GM12878 (cell line): ENCODE data around the gene PRSS12. TPM values are rescaled to one million over a fixed set of nuclear protein-coding genes. Genes with fewer than 3 reads are reported as not detected.

ENCODE experiments used
- ATAC-seq: fragments of 200-7000 bp; cut with Tn5 transposase; 3 replicates; pipeline ENCODE4 v1.9.1; 2020; ENCODE audit warnings: mild to moderate bottlenecking, moderate library complexity
- BruUV-seq: library from RNA; stranded (reverse); fragments of 400-500 nt; replicated peaks from 2 replicates; lab custom pipeline; 2021; lab: Mats Ljungman, UMichigan
- CTCF ChIA-PET: fragments of 300-600 bp; sonication (Branson Sonifier 250); formaldehyde crosslinking; extraction: SDS; loops from one replicate; lab custom pipeline; 2021; ENCODE audit warnings: inconsistent platforms; lab: Yijun Ruan, JAX
- POLR2A ChIA-PET: fragments of 350-600 bp; formaldehyde crosslinking; extraction: SDS; loops from one replicate; lab custom pipeline; 2021; ENCODE audit warnings: inconsistent platforms; lab: Charles Lee
- RAD21 ChIA-PET: fragments of 300-600 bp; sonication (Branson Sonifier 250); formaldehyde crosslinking; loops from one replicate; lab custom pipeline; 2023; ENCODE audit warnings: antibody characterized with exemption; ENCODE audit not compliant: unreplicated experiment; lab: Charles Lee
- SMC1A ChIA-PET: fragments of 300-600 bp; sonication (Branson Sonifier 250); formaldehyde crosslinking; loops from one replicate; lab custom pipeline; 2023; ENCODE audit not compliant: unreplicated experiment, uncharacterized antibody; lab: Charles Lee
- DNase-seq: peaks from one replicate; pipeline ENCODE4 v3.0.0-alpha.2; 2011; ENCODE audit warnings: low read depth, low spot score
- FAIRE-seq: peaks from 3 replicates; lab custom pipeline; 2011; peaks lifted over from hg19 to GRCh38; lab: Jason Lieb, UNC
- H2AFZ ChIP-seq: 2 replicates; pipeline ENCODE4 v1.6.0; 2011; ENCODE audit warnings: low read depth, low read length, control low read depth; ENCODE audit not compliant: control insufficient read depth
- H3K27ac ChIP-seq: 2 replicates; pipeline ENCODE4 v1.5.1; 2011; ENCODE audit warnings: control low read depth; ENCODE audit not compliant: control insufficient read depth, insufficient read depth
- H3K27me3 ChIP-seq, 2 experiments: replicated peaks in 1 of 2; 2 replicates each; pipeline versions ENCODE4 v1.6.0 to v1.6.1; 2011; ENCODE audit warnings: low read length in 1 of 2; ENCODE audit not compliant: control insufficient read depth in 2 of 2, insufficient read depth in 2 of 2
- H3K36me3 ChIP-seq, 2 experiments: 2 replicates each; pipeline ENCODE4 v1.5.1; 2011; ENCODE audit warnings: low read length in 1 of 2; ENCODE audit not compliant: control insufficient read depth in 2 of 2, insufficient read depth in 2 of 2
- H3K4me1 ChIP-seq: 2 replicates; pipeline ENCODE4 v1.6.1; 2011; ENCODE audit warnings: mild to moderate bottlenecking, low read length, moderate library complexity, mixed read lengths; ENCODE audit not compliant: control insufficient read depth, insufficient read depth
- H3K4me2 ChIP-seq: 2 replicates; pipeline ENCODE4 v1.6.0; 2011; ENCODE audit warnings: control low read depth; ENCODE audit not compliant: control insufficient read depth, insufficient read depth
- H3K4me3 ChIP-seq: fragments of 200-600 bp; sonication (generic); 2 replicates; pipeline ENCODE4 v1.5.1; 2016
- H3K79me2 ChIP-seq: 2 replicates; pipeline ENCODE4 v1.6.0; 2011; ENCODE audit warnings: low read length; ENCODE audit not compliant: control insufficient read depth, insufficient read depth
- H3K9ac ChIP-seq: 2 replicates; pipeline ENCODE4 v1.8.0; 2011; ENCODE audit warnings: low read length, control low read depth, mixed read lengths; ENCODE audit not compliant: control insufficient read depth, insufficient read depth
- H3K9me3 ChIP-seq: replicated peaks from 3 replicates; pipeline ENCODE4 v1.5.1; 2011; ENCODE audit warnings: mild to moderate bottlenecking, low read length; ENCODE audit not compliant: control insufficient read depth, insufficient read depth
- H4K20me1 ChIP-seq: 2 replicates; pipeline ENCODE4 v1.6.0; 2011; ENCODE audit not compliant: control insufficient read depth, insufficient read depth
- CHD1 ChIP-seq: IDR thresholded peaks from 2 replicates; pipeline ENCODE4 v1.6.1; 2012; ENCODE audit warnings: low read depth, low read length, improper control_type of control experiment
- EED ChIP-seq: sonication (generic); IDR thresholded peaks from 2 replicates; pipeline ENCODE4 v1.6.1; 2016; ENCODE audit warnings: antibody characterized with exemption, low read depth
- JUND ChIP-seq: IDR thresholded peaks from 2 replicates; pipeline ENCODE4 v1.6.1; 2012; ENCODE audit warnings: low read depth, mild to moderate bottlenecking, low read length, improper control_type of control experiment, moderate library complexity
- MTA2 ChIP-seq: fragments of 450-650 bp; IDR thresholded peaks from 2 replicates; pipeline ENCODE4 v1.6.1; 2016; ENCODE audit warnings: low read depth, mild to moderate bottlenecking, moderate library complexity
- NBN ChIP-seq: fragments of 450-650 bp; IDR thresholded peaks from 2 replicates; pipeline ENCODE4 v1.6.1; 2016
- RCOR1 ChIP-seq: conservative IDR thresholded peaks from 2 replicates; pipeline ENCODE4 v1.6.1; 2012; ENCODE audit warnings: low read depth, low read length, improper control_type of control experiment
- STAT3 ChIP-seq: IDR thresholded peaks from 2 replicates; pipeline ENCODE4 v1.6.1; 2011; ENCODE audit warnings: low read depth, low read length, improper control_type of control experiment
- YY1 ChIP-seq: IDR thresholded peaks from 2 replicates; pipeline ENCODE4 v1.6.1; 2011; ENCODE audit warnings: low read depth, mild to moderate bottlenecking, low read length
- WGBS: methylation state at CpG from one replicate; pipeline ENCODE4 v1.1.6; 2016; ENCODE audit warnings: low lambda C conversion rate; ENCODE audit not compliant: insufficient replicate concordance, insufficient coverage; ENCODE audit errors: missing lambda C conversion rate; 5-methylcytosine and 5-hydroxymethylcytosine counted together
- in situ Hi-C: fragments of 300-500 bp; cut with MboI; formaldehyde crosslinking; loops from 9 replicates; pipeline ENCODE4 v1.14.3; 2018; ENCODE audit warnings: mixed read lengths
- intact Hi-C: fragments of 100-400 bp; cut with micrococcal nuclease; formaldehyde crosslinking; loops from one replicate; pipeline ENCODE4 v1.14.2; 2022; ENCODE audit not compliant: unreplicated experiment
- polyA plus RNA-seq, 11 experiments: library from polyadenylated mRNA; depleted of rRNA in 4 of 11; unstranded in 6 of 11; stranded (reverse) in 5 of 11; fragments of >200 nt; fragmentation: Nextera tagmentation in 4 of 11; fragmentation: Illumina TruSeq in 1 of 11; extraction: Ambion mirVana in 4 of 11; extraction: Trizol in 1 of 11; gene quantifications; 1 replicate in 1 of 11; 2 replicates in 10 of 11; pipeline versions ENCODE4 v1.2.1 to v1.2.3, GENCODE V29; 2011 to 2016; ENCODE audit warnings: inconsistent platforms in 2 of 11, missing spikeins in 2 of 11, low read depth in 1 of 11
- total RNA-seq, 4 experiments: library from RNA; depleted of rRNA in 3 of 4; stranded (reverse); fragments of >200 nt in 3 of 4; fragmentation: Illumina TruSeq in 1 of 4; extraction: Trizol in 1 of 4; gene quantifications; 2 replicates each; pipeline versions ENCODE4 v1.2.1 to v1.2.3, GENCODE V29; 2013 to 2021
- TF ChIP-seq, protein P1 (sequence below): fragments of 450-650 bp; formaldehyde crosslinking; IDR thresholded peaks from 2 replicates; pipeline ENCODE4 v1.4.0; 2020; ENCODE audit warnings: mild to moderate bottlenecking, moderate library complexity

The PRSS12 gene
- total and polyA plus RNA-seq, 10 of the 15 experiments (the other 5 are each of a cell fraction or from before 2014, with no cell fraction given): 0.04 to 0.34 (median 0.11) TPM; not detected in 2

GRCh38 chr4:118337954-118338353 lies 14.8 kb downstream of the PRSS12 start:
- no peak overlapping the region for H3K27ac ChIP-seq
- H3K79me2 ChIP-seq: no peaks in the 10 kb centered on the region
- TF ChIP-seq RCOR1: no peak
- TF ChIP-seq, protein P1, sequence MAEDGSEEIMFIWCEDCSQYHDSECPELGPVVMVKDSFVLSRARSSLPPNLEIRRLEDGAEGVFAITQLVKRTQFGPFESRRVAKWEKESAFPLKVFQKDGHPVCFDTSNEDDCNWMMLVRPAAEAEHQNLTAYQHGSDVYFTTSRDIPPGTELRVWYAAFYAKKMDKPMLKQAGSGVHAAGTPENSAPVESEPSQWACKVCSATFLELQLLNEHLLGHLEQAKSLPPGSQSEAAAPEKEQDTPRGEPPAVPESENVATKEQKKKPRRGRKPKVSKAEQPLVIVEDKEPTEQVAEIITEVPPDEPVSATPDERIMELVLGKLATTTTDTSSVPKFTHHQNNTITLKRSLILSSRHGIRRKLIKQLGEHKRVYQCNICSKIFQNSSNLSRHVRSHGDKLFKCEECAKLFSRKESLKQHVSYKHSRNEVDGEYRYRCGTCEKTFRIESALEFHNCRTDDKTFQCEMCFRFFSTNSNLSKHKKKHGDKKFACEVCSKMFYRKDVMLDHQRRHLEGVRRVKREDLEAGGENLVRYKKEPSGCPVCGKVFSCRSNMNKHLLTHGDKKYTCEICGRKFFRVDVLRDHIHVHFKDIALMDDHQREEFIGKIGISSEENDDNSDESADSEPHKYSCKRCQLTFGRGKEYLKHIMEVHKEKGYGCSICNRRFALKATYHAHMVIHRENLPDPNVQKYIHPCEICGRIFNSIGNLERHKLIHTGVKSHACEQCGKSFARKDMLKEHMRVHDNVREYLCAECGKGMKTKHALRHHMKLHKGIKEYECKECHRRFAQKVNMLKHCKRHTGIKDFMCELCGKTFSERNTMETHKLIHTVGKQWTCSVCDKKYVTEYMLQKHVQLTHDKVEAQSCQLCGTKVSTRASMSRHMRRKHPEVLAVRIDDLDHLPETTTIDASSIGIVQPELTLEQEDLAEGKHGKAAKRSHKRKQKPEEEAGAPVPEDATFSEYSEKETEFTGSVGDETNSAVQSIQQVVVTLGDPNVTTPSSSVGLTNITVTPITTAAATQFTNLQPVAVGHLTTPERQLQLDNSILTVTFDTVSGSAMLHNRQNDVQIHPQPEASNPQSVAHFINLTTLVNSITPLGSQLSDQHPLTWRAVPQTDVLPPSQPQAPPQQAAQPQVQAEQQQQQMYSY (CRISPR knock-in tag): no peak
- TF ChIP-seq YY1: no peak
- no peak for TF ChIP-seq MTA2
- TF ChIP-seq STAT3: no peak
- TF ChIP-seq JUND: no peak
- TF ChIP-seq EED: no peak
- TF ChIP-seq NBN: no peak
- no peak for TF ChIP-seq CHD1
- TF ChIP-seq, all 136 proteins: peak for 0
- intact Hi-C loops (no loop called here), in situ Hi-C loops (no loop called here)
- Histone ChIP-seq H4K20me1 (no peaks in the 10 kb centered on the region), H3K4me3 (no peak overlapping the region), H2AFZ (no peak overlapping the region), H3K9ac (no peak overlapping the region), H3K36me3 (no peaks in the 10 kb centered on the region), H3K4me2 (no peak overlapping the region), H3K27me3 (no peaks in the 10 kb centered on the region), H3K4me1 (no peaks in the 10 kb centered on the region), H3K9me3 (no peaks in the 10 kb centered on the region)
- ChIA-PET SMC1A (interaction anchor here (1.0 to 1.9 kb wide), 3 partner anchors 11 to 16 kb away, joined by 3 to 5 read pairs (median 5); partner anchors contain the start of gene PRSS12), POLR2A (interaction anchor here (0.6 kb wide), 1 partner anchor 363 kb away, joined by 4 read pairs; no protein-coding TSS in a partner anchor), CTCF (no interaction called here), RAD21 (no interaction called here)
- no TSS peak for BruUV-seq
- ATAC-seq (peak; percentile 73), FAIRE-seq (no peak), DNase-seq (no peak)
- WGBS: 74% methylated on average over 4 of the region's 4 CpGs
